Neutrophil (primary cell): ENCODE measurements around the gene KBTBD13.
"Not testable (repeated sequence)": the region's sequence is repeated elsewhere in the genome, so short reads cannot be mapped to it uniquely, and the experiment has no call there.

Experiments
- H3K27ac ChIP-seq: fragments of 200-600 bp; sonication (generic); 2 replicates; pipeline ENCODE4 v1.5.1; 2016; ENCODE audit warnings: mild to moderate bottlenecking, moderate library complexity
- H3K27me3 ChIP-seq: fragments of 200-600 bp; sonication (generic); 2 replicates; pipeline ENCODE4 v1.6.0; 2016; ENCODE audit warnings: mild to moderate bottlenecking
- H3K36me3 ChIP-seq: fragments of 200-600 bp; sonication (generic); 2 replicates; pipeline ENCODE4 v1.5.1; 2017
- H3K4me1 ChIP-seq, 2 experiments: fragments of 200-600 bp in 1 of 2; sonication (generic) in 1 of 2; 1 replicate in 1 of 2; 2 replicates in 1 of 2; pipeline versions ENCODE4 v1.5.1 to v1.6.1; 2013 to 2016; ENCODE audit warnings: low read depth in 1 of 2, low read length in 1 of 2, mild to moderate bottlenecking in 1 of 2, moderate library complexity in 1 of 2; ENCODE audit not compliant: control insufficient read depth in 1 of 2, insufficient read depth in 1 of 2
- H3K4me3 ChIP-seq, 2 experiments: fragments of 200-600 bp in 1 of 2; sonication (generic) in 1 of 2; 1 replicate in 1 of 2; 2 replicates in 1 of 2; pipeline ENCODE4 v1.5.1; 2013 to 2016; ENCODE audit warnings: low read depth in 1 of 2, low read length in 1 of 2, mild to moderate bottlenecking in 1 of 2, moderate library complexity in 1 of 2
- H3K9me3 ChIP-seq: fragments of 200-600 bp; sonication (generic); 2 replicates; pipeline ENCODE4 v1.5.1; 2016
- TF ChIP-seq, protein P1 (sequence below): fragments of 200-600 bp; sonication (generic); IDR thresholded peaks from 2 replicates; pipeline ENCODE4 v1.5.1; 2016; ENCODE audit warnings: antibody characterized with exemption

The KBTBD13 gene

DNA sequence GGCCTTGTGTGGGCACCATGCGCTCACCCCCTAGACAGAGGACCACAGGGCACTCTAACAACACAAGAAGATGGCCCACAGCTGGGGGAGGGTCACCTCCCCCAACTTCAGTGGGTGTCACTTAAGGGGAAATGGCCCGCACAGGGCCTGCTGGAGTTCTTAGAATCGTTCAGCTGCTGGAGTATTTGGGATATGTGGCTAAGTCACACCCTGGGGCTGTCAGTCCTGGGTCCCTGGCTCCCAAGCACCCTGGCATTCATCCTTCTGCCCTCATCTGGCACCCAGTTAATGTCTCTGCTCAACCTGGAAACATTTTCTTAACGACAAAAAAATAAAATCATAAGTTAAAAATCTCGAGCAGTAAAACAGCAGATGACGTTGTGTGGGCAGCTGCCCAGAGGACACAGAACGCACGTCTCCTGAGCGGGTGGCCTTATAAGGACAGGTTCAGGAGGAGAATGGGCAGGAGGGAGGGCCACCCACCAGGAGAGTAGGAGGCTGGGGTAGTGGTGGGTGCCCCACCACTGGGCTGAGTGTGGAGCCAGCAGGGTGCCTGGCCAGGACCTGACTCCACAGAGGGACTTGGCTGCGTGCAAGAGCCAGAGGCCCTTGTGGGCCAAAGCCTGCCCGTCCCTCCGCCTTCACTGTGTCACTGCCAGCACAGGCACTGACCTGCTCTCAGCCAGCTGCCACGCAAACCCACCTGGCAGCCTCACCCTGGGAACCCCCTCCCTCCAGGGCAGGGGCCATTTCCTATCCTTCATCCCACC lies 11.5 kb downstream of the KBTBD13 start:
- Histone ChIP-seq H3K27ac (no peak overlapping the region), H3K36me3 (no peaks in the 10 kb centered on the region), H3K9me3 (no peaks in the 10 kb centered on the region), H3K4me3 (no peak overlapping the region), H3K4me1 (no peaks in the 10 kb centered on the region), H3K27me3 (peaks cover 28% of the 10 kb centered on the region)
- TF ChIP-seq, protein P1, sequence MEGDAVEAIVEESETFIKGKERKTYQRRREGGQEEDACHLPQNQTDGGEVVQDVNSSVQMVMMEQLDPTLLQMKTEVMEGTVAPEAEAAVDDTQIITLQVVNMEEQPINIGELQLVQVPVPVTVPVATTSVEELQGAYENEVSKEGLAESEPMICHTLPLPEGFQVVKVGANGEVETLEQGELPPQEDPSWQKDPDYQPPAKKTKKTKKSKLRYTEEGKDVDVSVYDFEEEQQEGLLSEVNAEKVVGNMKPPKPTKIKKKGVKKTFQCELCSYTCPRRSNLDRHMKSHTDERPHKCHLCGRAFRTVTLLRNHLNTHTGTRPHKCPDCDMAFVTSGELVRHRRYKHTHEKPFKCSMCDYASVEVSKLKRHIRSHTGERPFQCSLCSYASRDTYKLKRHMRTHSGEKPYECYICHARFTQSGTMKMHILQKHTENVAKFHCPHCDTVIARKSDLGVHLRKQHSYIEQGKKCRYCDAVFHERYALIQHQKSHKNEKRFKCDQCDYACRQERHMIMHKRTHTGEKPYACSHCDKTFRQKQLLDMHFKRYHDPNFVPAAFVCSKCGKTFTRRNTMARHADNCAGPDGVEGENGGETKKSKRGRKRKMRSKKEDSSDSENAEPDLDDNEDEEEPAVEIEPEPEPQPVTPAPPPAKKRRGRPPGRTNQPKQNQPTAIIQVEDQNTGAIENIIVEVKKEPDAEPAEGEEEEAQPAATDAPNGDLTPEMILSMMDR = no peak

- TF ChIP-seq, protein P1 = no peak
- H3K9me3 ChIP-seq = no peaks in the 10 kb centered on the region
Measured at GRCh38 chr15:65088643-65089021, 12.1 kb downstream of the KBTBD13 start.

DNA sequence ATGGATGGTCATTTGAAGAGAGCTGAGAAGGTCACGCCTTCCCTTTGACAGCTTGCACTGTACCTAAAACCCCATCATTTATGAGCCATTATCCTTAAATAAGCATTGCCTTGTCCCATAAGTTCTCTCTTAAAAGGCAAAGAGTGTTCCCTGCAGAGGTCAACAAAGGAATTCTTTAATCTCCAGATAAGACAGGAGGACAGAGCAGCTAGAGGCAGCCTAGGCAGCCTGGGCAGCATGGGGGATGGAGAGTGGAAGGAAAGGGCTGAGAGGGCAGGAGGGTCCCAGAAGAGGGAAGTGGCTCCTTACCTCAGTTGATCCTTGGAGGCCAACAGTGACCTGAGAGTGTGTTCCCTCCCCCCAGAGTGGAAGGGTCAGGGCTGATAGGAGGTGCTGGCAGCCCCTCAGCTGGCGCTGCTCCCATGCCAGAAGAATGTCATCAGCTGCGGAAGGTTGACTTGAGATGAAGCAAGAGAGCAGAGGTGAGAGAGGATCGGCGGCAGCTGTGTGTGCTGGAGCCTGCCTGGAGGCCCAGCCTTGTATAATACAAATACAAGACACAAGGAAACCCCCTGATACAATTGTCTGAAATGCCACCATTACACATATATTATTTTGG lies 12.8 kb downstream of the KBTBD13 start:
- no peak overlapping the region for H3K4me3 ChIP-seq
- H3K9me3 ChIP-seq = no peaks in the 10 kb centered on the region
- H3K27me3 ChIP-seq = peaks cover 15% of the 10 kb centered on the region
- no peak overlapping the region for H3K27ac ChIP-seq
- TF ChIP-seq, protein P1 = no peak
- H3K36me3 ChIP-seq = no peaks in the 10 kb centered on the region
- H3K4me1 ChIP-seq = no peaks in the 10 kb centered on the region

More at GRCh38 chr15:65088643-65089021, 12.1 kb downstream of the KBTBD13 start:
- Histone ChIP-seq H3K27ac (no peak overlapping the region), H3K4me1 (no peaks in the 10 kb centered on the region), H3K36me3 (no peaks in the 10 kb centered on the region), H3K27me3 (peaks cover 22% of the 10 kb centered on the region), H3K4me3 (no peak overlapping the region)

GRCh38 chr15:65091946-65092770 lies 15.6 kb downstream of the KBTBD13 start:
- Histone ChIP-seq H3K4me3 (no peak overlapping the region), H3K9me3 (no peaks in the 10 kb centered on the region), H3K27me3 (peaks cover 1% of the 10 kb centered on the region), H3K27ac (no peak overlapping the region), H3K36me3 (no peaks in the 10 kb centered on the region), H3K4me1 (no peaks in the 10 kb centered on the region)
- TF ChIP-seq, protein P1 = no peak

DNA sequence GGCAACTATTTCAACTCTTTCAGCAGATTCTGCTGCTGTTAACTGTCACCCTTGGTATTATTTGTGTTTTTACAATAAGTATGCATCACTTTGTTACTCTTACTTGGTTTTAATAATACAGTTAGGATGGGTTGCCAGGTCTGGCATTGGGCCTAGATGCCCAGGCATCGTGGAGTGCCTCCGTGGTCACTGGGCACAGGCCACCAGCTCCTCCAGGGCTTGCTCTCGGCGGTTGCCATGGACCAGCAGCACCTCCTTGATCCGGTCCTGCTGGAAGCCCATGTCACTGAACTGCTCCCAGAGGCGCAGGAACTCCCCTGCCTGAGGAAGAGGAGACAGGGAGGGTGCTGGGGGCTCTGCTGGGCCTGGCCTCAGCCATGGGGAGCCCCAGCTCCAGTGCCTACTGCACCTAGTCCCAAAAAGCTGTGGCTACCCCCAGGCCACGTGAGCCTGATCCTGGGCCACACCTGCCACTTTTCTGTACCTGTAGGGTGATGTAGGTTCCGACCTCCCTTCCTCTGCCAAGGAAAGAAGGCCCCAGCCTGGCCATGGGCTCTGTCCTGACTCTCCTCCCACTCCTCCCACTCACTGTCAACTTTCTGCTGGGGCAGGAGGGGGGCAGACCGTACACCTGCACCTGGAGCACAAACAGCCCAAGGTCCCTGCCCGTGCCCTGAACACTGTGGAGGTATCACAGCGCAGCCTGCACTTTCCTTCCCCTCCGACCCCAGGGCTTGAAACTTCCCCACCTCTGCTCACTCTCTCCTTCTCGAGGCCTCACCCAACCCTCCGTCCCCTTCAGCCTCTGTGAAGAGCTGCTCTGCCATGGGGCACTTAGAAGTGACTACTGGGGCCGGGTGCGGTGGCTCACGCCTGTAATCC lies 16.6 kb downstream of the KBTBD13 start:
- no peaks in the 10 kb centered on the region for H3K9me3 ChIP-seq
- H3K4me1 ChIP-seq = no peaks in the 10 kb centered on the region
- no peak overlapping the region for H3K27ac ChIP-seq
- H3K36me3 ChIP-seq = peaks cover 8% of the 10 kb centered on the region
- TF ChIP-seq, protein P1 = no peak
- no peak overlapping the region for H3K4me3 ChIP-seq
- no peaks in the 10 kb centered on the region for H3K27me3 ChIP-seq

GRCh38 chr15:65093793-65094170 lies 17.2 kb downstream of the KBTBD13 start:
- H3K36me3 ChIP-seq = peaks cover 12% of the 10 kb centered on the region
- H3K27ac ChIP-seq, H3K27me3 ChIP-seq, H3K4me3 ChIP-seq, H3K9me3 ChIP-seq, H3K4me1 ChIP-seq: not testable (repeated sequence)
